ENCODE results near the gene LRRC4C. TPM values are rescaled to one million over a fixed set of nuclear protein-coding genes. Genes with fewer than 3 reads are reported as not detected.

LRRC4C gene
- total RNA-seq, 1 experiment from 2014 or later: not detected

GRCh38 chr11:41283191-41283930, 176.1 kb downstream of the LRRC4C start:
- no peak for DNase-seq (ENCODE audit: unreplicated experiment)
- no peaks in the 10 kb centered on the region for H3K27me3 Mint-ChIP-seq (ENCODE audit: insufficient read depth, unreplicated experiment)
- H3K9me3 Mint-ChIP-seq (ENCODE audit: unreplicated experiment): no peaks in the 10 kb centered on the region
- POLR2A ChIA-PET: no interaction called here
- BruUV-seq (replicated peaks): no TSS peak
- H3K4me3 Mint-ChIP-seq (ENCODE audit: unreplicated experiment): no peak overlapping the region
- intact Hi-C loops (cut with micrococcal nuclease): no loop called here
- TF ChIP-seq CTCF (IDR thresholded peaks at IDR 0.05; ENCODE audit: unreplicated experiment): no peak
- CTCF ChIA-PET: no interaction called here
- H3K36me3 Mint-ChIP-seq (ENCODE audit: insufficient read depth, unreplicated experiment): no peaks in the 10 kb centered on the region
- H3K4me1 Mint-ChIP-seq (ENCODE audit: insufficient read depth, unreplicated experiment): peaks cover 6% of the 10 kb centered on the region
- no peak overlapping the region for H3K27ac Mint-ChIP-seq (ENCODE audit: low read depth, unreplicated experiment)

GRCh38 chr11:41282395-41282794, 177.1 kb downstream of the LRRC4C start:
- Mint-ChIP-seq H3K27me3 (ENCODE audit: insufficient read depth, unreplicated experiment) (no peaks in the 10 kb centered on the region), H3K36me3 (ENCODE audit: insufficient read depth, unreplicated experiment) (no peaks in the 10 kb centered on the region), H3K4me1 (ENCODE audit: insufficient read depth, unreplicated experiment) (peaks cover 6% of the 10 kb centered on the region), H3K27ac (ENCODE audit: low read depth, unreplicated experiment) (no peak overlapping the region), H3K4me3 (ENCODE audit: unreplicated experiment) (no peak overlapping the region), H3K9me3 (ENCODE audit: unreplicated experiment) (no peaks in the 10 kb centered on the region)
- CTCF ChIA-PET: no interaction called here
- intact Hi-C loops (cut with micrococcal nuclease): no loop called here
- BruUV-seq (replicated peaks): no TSS peak
- DNase-seq (ENCODE audit: unreplicated experiment): no peak
- TF ChIP-seq CTCF (IDR thresholded peaks at IDR 0.05; ENCODE audit: unreplicated experiment): no peak
- POLR2A ChIA-PET: no interaction called here

- intact Hi-C loops (cut with micrococcal nuclease): no loop called here
- H3K36me3 Mint-ChIP-seq (ENCODE audit: insufficient read depth, unreplicated experiment): no peaks in the 10 kb centered on the region
- no peak for DNase-seq (ENCODE audit: unreplicated experiment)
- H3K4me3 Mint-ChIP-seq (ENCODE audit: unreplicated experiment): no peak overlapping the region
- H3K9me3 Mint-ChIP-seq (ENCODE audit: unreplicated experiment): no peaks in the 10 kb centered on the region
- POLR2A ChIA-PET: no interaction called here
- no peaks in the 10 kb centered on the region for H3K27me3 Mint-ChIP-seq (ENCODE audit: insufficient read depth, unreplicated experiment)
- H3K27ac Mint-ChIP-seq (ENCODE audit: low read depth, unreplicated experiment): no peak overlapping the region
- no peak for TF ChIP-seq CTCF (IDR thresholded peaks at IDR 0.05; ENCODE audit: unreplicated experiment)
- CTCF ChIA-PET: no interaction called here
- BruUV-seq (replicated peaks): no TSS peak
- H3K4me1 Mint-ChIP-seq (ENCODE audit: insufficient read depth, unreplicated experiment): peaks cover 6% of the 10 kb centered on the region
Observed at GRCh38 chr11:41281131-41281742, 178.2 kb downstream of the LRRC4C start.

GRCh38 chr11:41274831-41275230, 184.6 kb downstream of the LRRC4C start:
- POLR2A ChIA-PET: no interaction called here
- Mint-ChIP-seq H3K27ac (ENCODE audit: low read depth, unreplicated experiment) (no peak overlapping the region), H3K36me3 (ENCODE audit: insufficient read depth, unreplicated experiment) (no peaks in the 10 kb centered on the region), H3K27me3 (ENCODE audit: insufficient read depth, unreplicated experiment) (no peaks in the 10 kb centered on the region), H3K4me3 (ENCODE audit: unreplicated experiment) (no peak overlapping the region), H3K4me1 (ENCODE audit: insufficient read depth, unreplicated experiment) (no peaks in the 10 kb centered on the region), H3K9me3 (ENCODE audit: unreplicated experiment) (peaks cover 12% of the 10 kb centered on the region)
- intact Hi-C loops (cut with micrococcal nuclease): no loop called here
- CTCF ChIA-PET: no interaction called here
- BruUV-seq (replicated peaks): no TSS peak
- DNase-seq (ENCODE audit: unreplicated experiment): no peak
- TF ChIP-seq CTCF (IDR thresholded peaks at IDR 0.05; ENCODE audit: unreplicated experiment): no peak

Data from MCF 10A (cell line).